PC-9 (cell line): ENCODE results near the gene INPP5A. TPM values are rescaled to one million over a fixed set of nuclear protein-coding genes. Genes with fewer than 3 reads are reported as not detected.
"Not testable (repeated sequence)": the region's sequence is repeated elsewhere in the genome, so short reads cannot be mapped to it uniquely, and the experiment has no call there.

Source experiments
- BruUV-seq: library from RNA; stranded (reverse); fragments of 400-500 nt; replicated peaks from 2 replicates; lab custom pipeline; 2021; lab: Mats Ljungman, UMichigan
- CTCF ChIA-PET: fragments of 300-600 bp; sonication (Branson Sonifier 250); formaldehyde crosslinking; loops from one replicate; lab custom pipeline; 2022; ENCODE audit warnings: antibody characterized with exemption; lab: Charles Lee
- POLR2A ChIA-PET: fragments of 300-600 bp; sonication (Branson Sonifier 250); formaldehyde crosslinking; loops from one replicate; lab custom pipeline; 2022; ENCODE audit warnings: antibody characterized with exemption; ENCODE audit not compliant: unreplicated experiment; lab: Charles Lee
- DNase-seq, 2 experiments: peaks; one replicate each; pipeline versions ENCODE4 v3.0.0 to v3.0.0-alpha.2; 2015 to 2022; ENCODE audit warnings: mixed read lengths in 1 of 2
- H2AFZ ChIP-seq: fragments of 200-600 bp; sonication (generic); 2 replicates; pipeline ENCODE4 v1.8.1; 2017; ENCODE audit warnings: antibody characterized with exemption
- H3F3A ChIP-seq: fragments of 200-600 bp; sonication (generic); 2 replicates; pipeline ENCODE4 v1.8.1; 2017; ENCODE audit warnings: antibody characterized with exemption, mild to moderate bottlenecking, low read depth; ENCODE audit not compliant: insufficient read depth
- H3K27ac ChIP-seq: fragments of 200-600 bp; sonication (generic); 2 replicates; pipeline ENCODE4 v1.6.1; 2016; ENCODE audit warnings: mixed run types
- H3K27me3 ChIP-seq: fragments of 200-600 bp; sonication (generic); 2 replicates; pipeline ENCODE4 v1.6.1; 2016; ENCODE audit warnings: low read depth, mixed run types; ENCODE audit not compliant: insufficient read depth
- H3K36me3 ChIP-seq: fragments of 200-600 bp; sonication (generic); 2 replicates; pipeline ENCODE4 v1.6.1; 2016; ENCODE audit warnings: low read depth, mixed run types
- H3K4me1 ChIP-seq: fragments of 200-600 bp; sonication (generic); replicated peaks from 2 replicates; pipeline ENCODE4 v1.6.1; 2016; ENCODE audit warnings: mixed run types; ENCODE audit not compliant: insufficient read depth
- H3K4me2 ChIP-seq: fragments of 200-600 bp; sonication (generic); 2 replicates; pipeline ENCODE4 v1.6.1; 2017; ENCODE audit warnings: mixed run types
- H3K4me3 ChIP-seq: fragments of 200-600 bp; sonication (generic); 2 replicates; pipeline ENCODE4 v1.6.1; 2016; ENCODE audit warnings: mixed run types
- H3K79me2 ChIP-seq: fragments of 200-600 bp; sonication (generic); 2 replicates; pipeline ENCODE4 v1.6.1; 2017; ENCODE audit warnings: low read depth, mixed run types
- H3K9me2 ChIP-seq: fragments of 200-600 bp; sonication (generic); 2 replicates; pipeline ENCODE4 v1.8.1; 2017; ENCODE audit warnings: mild to moderate bottlenecking; ENCODE audit not compliant: insufficient read depth
- H3K9me3 ChIP-seq: fragments of 200-600 bp; sonication (generic); 2 replicates; pipeline ENCODE4 v1.8.1; 2016; ENCODE audit warnings: low read depth; ENCODE audit not compliant: insufficient read depth
- H4K20me1 ChIP-seq: fragments of 200-600 bp; sonication (generic); 2 replicates; pipeline ENCODE4 v1.8.1; 2017; ENCODE audit not compliant: insufficient read depth
- CTCF ChIP-seq: fragments of 200-600 bp; sonication (generic); conservative IDR thresholded peaks from 2 replicates; pipeline ENCODE4 v1.6.1; 2017; ENCODE audit warnings: mixed run types, antibody characterized with exemption, mild to moderate bottlenecking, moderate library complexity
- EZH2 ChIP-seq: fragments of 200-600 bp; sonication (generic); IDR thresholded peaks from 2 replicates; pipeline ENCODE4 v1.8.0; 2017; ENCODE audit warnings: antibody characterized with exemption, low read depth
- intact Hi-C: fragments of 100-400 bp; cut with micrococcal nuclease; formaldehyde crosslinking; loops from one replicate; pipeline ENCODE4 v1.10.0; 2022; ENCODE audit not compliant: unreplicated experiment
- total RNA-seq: library from RNA; stranded (reverse); gene quantifications from 2 replicates; pipeline ENCODE4 v1.2.3, GENCODE V29; 2021

The INPP5A gene
- total RNA-seq, 1 experiment from 2014 or later, result 18.4 TPM

GRCh38 chr10:132597654-132598053, 60.1 kb downstream of the INPP5A start:
- Histone ChIP-seq H3K79me2 (peaks cover 16% of the 10 kb centered on the region), H3K9me3 (peaks cover 8% of the 10 kb centered on the region), H3K9me2 (no peaks in the 10 kb centered on the region), H3K4me3 (no peak overlapping the region), H3F3A (0 out of 2 replicates have a peak, but pooled peaks cover 4% of the 10 kb centered on the region), H3K4me2 (no peak overlapping the region), H3K27me3 (no peaks in the 10 kb centered on the region), H3K27ac (no peak overlapping the region), H3K36me3 (no peaks in the 10 kb centered on the region), H2AFZ (no peak overlapping the region), H4K20me1 (no peaks in the 10 kb centered on the region), H3K4me1 (no peaks in the 10 kb centered on the region)
- CTCF ChIA-PET, result no interaction called here
- intact Hi-C loops, result no loop called here
- no TSS peak for BruUV-seq
- TF ChIP-seq CTCF (no peak), EZH2 (no peak)
- POLR2A ChIA-PET, result no interaction called here
- no peak for DNase-seq

DNA sequence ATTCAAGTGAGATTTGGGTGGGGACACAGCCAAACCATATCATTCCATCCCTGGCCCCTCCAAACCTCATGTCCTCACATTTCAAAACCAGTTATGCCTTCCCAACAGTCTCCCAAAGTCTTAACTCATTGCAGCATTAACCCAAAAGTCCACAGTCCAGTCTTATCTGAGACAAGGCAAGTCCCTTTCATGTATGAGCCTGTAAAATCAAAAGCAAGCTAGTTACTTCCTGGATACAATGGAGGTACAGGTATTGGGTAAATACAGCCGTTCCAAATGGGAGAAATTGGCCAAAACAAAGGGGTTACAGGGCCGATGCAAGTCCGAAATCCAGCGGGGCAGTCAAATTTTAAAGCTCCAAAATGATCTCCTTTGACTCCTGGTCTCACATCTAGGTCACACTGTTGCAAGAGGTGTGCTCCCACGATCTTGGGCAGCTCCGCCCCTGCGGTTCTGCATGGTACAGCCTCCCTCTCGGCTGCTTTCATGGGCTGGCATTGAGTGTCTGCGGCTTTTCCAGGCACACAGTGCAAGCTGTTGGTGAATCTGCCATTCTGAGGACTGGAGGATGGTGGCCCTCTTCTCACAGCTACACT, 61.5 kb downstream of the INPP5A start:
- H3K27me3 ChIP-seq, CTCF ChIA-PET, H3K36me3 ChIP-seq, H3K4me2 ChIP-seq, H3K9me2 ChIP-seq, H3K4me1 ChIP-seq, POLR2A ChIA-PET, H3K9me3 ChIP-seq, H3F3A ChIP-seq, H3K27ac ChIP-seq, BruUV-seq, H2AFZ ChIP-seq, DNase-seq, H3K4me3 ChIP-seq, H3K79me2 ChIP-seq, H4K20me1 ChIP-seq, intact Hi-C loops: not testable (repeated sequence)

DNA sequence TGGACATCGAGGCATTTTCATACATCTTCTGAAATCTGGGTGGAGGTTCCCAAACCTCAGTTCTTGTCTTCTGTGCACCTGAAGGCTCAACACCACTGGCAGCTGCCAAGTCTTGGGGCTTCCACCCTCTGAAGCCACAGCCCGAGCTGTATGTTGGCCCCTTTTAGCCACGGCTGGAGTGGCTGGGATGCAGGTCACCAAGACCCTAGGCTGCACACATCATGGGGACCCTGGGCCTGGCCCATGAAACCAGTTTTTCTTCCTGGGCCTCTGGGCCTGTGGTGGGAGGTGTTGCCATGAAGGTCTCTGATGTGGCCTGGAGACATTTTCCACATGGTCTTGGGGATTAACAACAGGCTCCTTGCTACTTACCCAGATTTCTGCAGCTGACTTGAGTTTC, 62.1 kb downstream of the INPP5A start:
- TF ChIP-seq EZH2, result no peak
- TF ChIP-seq CTCF, result no peak

GRCh38 chr10:132600416-132600815, 62.8 kb downstream of the INPP5A start:
- Histone ChIP-seq H3K9me3 (peaks cover 8% of the 10 kb centered on the region), H3K4me2 (no peak overlapping the region), H3F3A (0 out of 2 replicates have a peak, but pooled peaks cover 4% of the 10 kb centered on the region), H3K4me1 (no peaks in the 10 kb centered on the region), H3K36me3 (no peaks in the 10 kb centered on the region), H2AFZ (no peak overlapping the region), H3K27ac (no peak overlapping the region), H3K4me3 (no peak overlapping the region), H3K27me3 (no peaks in the 10 kb centered on the region), H3K9me2 (no peaks in the 10 kb centered on the region), H3K79me2 (no peaks in the 10 kb centered on the region), H4K20me1 (no peaks in the 10 kb centered on the region)
- intact Hi-C loops, result no loop called here
- no TSS peak for BruUV-seq
- ChIA-PET POLR2A (no interaction called here), CTCF (no interaction called here)
- TF ChIP-seq EZH2, result no peak
- TF ChIP-seq CTCF, result no peak
- DNase-seq, result no peak

More for the DNA sequence above, 62.1 kb downstream of the INPP5A start:
- H3K4me3 ChIP-seq, result no peak overlapping the region
- no peaks in the 10 kb centered on the region for H3K4me1 ChIP-seq
- H3K9me3 ChIP-seq, result peaks cover 8% of the 10 kb centered on the region
- DNase-seq, result no peak
- intact Hi-C loops, result no loop called here
- BruUV-seq, result no TSS peak
- H3F3A ChIP-seq, result 0 out of 2 replicates have a peak, but pooled peaks cover 4% of the 10 kb centered on the region
- H3K27me3 ChIP-seq, result no peaks in the 10 kb centered on the region
- no peaks in the 10 kb centered on the region for H3K9me2 ChIP-seq
- no peak overlapping the region for H3K27ac ChIP-seq
- H3K36me3 ChIP-seq, result no peaks in the 10 kb centered on the region
- no peaks in the 10 kb centered on the region for H4K20me1 ChIP-seq
- H3K4me2 ChIP-seq, result no peak overlapping the region
- 0 out of 2 replicates have a peak, but pooled peaks cover 3% of the 10 kb centered on the region for H3K79me2 ChIP-seq
- ChIA-PET CTCF (no interaction called here), POLR2A (no interaction called here)
- H2AFZ ChIP-seq, result no peak overlapping the region
